HG02981 (cell line): ENCODE results near the gene EYA4.
"Not testable (repeated sequence)": the region's sequence is repeated elsewhere in the genome, so short reads cannot be mapped to it uniquely, and the experiment has no call there.

Experiments
- ATAC-seq: cut with Tn5 transposase; IDR thresholded peaks from one replicate; pipeline ENCODE4 v1.9.1; 2021; ENCODE audit warnings: mild to moderate bottlenecking, moderate library complexity; ENCODE audit not compliant: unreplicated experiment

EYA4 gene

DNA sequence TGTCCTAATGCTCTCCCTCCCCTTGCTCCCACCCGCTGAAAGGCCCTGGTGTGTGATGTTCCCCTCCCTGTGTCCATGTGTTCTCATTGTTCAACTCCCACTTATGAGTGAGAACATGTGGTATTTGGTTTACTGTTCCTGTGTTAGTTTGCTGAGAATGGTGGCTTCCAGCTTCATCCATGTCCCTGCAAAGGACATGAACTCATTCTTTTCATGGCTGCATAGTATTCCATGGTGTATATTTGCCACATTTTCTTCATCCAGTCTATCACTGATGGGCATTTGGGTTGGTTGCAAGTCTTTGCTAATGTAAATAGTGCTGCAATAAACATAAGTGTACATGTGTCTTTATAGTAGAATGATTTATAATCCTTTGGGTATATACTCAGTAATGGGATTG is 313.0 kb downstream of the EYA4 start:
- ATAC-seq, result not testable (repeated sequence)

DNA sequence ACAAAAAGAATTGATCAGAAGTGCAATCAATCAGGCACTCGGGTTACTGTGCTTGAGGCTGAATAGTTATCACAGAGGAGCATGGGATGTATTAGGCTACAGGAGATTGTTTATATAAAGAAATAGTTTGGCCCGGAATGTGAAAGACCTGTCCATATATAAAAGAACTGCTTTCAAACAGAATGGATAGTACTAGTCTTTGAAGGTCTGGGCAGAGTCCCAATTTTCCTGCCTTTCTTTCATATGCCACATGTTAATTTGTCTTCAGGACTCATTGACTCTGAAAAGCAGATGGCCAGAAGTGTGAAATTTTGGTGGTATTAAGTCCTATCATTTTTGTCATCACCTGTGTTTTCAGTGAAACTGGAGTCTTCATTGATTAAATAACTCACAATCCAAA is 314.5 kb downstream of the EYA4 start:
- no peak for ATAC-seq

DNA sequence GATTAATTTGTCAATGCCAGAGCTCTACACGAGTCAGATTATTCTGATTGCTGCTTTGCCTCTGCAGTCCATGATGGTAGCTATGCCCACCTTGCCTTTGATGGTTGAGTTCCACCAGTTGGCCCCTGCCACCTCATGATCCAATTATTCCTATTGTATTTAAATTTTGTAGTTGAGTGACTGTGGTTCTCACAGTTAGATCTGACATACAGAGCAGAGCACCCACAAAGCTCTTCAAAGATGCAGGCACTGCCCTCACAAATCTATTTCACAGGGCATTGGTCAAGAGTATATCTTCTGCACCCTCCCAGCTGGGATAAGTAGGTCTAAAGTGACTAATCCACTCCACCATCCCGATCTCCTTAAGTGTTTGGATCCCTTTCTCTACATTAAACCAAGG is 318.8 kb downstream of the EYA4 start:
- ATAC-seq, result no peak

DNA sequence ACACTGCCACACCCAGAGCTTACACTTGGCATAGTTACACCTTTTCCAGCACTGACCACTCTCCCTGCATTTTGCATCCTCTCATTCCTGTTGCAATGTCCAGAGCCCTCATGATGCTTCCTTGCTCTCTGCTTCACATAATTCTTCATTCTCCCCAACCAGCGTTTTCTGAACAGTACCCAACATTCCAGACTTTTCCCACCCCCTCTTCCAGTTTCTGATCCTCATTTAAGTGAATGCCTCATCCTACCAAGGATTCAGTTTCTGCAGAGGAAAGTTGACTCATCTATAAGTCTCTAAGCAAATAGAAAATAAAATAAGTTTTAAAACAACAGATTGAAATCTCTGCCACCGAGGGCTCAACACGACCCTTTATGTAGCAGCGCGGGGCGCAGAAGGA is 326.5 kb downstream of the EYA4 start:
- no peak for ATAC-seq

- ATAC-seq, result peak; percentile 71
Observed at GRCh38 chr6:133568970-133569889, 328.1 kb downstream of the EYA4 start.

DNA sequence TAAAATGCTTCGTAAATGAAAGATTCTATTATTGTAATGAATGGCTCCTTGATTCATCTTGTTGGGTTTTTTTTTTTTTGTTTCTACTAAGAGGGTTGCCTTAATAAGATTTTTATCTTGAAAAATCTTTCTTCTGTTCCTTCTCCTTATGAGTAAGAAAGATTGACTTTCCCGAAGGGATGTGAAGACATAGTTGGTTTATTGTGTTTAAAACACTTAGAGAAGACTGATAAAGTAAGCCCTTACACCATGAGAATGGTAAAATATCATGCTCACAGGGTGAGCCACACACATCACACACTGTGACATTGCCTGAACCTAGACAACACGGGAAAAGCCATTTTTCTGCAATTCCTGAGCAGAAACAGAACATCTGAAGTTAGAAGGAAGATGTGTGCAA is 330.5 kb downstream of the EYA4 start:
- ATAC-seq, result no peak

DNA sequence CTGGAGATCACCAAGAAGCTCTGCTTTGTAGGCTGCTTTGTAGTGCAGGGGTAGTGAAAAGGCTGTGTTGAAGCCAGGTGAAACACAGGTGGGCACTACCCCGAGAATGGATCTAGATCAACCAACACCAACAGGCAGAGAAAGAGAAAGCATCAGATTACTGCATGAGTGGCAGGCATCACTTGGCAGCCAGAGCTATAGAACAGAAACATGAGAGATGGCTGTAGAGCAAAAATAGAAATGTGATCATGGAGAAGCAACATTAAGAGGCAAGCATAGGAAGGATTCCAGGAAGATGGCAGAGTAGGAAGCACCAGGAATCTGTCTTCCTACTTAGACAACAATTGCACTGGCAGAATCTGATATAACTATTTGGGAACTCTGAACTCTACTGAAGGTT is 336.7 kb downstream of the EYA4 start:
- no peak for ATAC-seq
